ENCODE data around the gene RNF183. TPM values are rescaled to one million over a fixed set of nuclear protein-coding genes. Genes with fewer than 3 reads are reported as not detected.
"Not testable (repeated sequence)": the region's sequence is repeated elsewhere in the genome, so short reads cannot be mapped to it uniquely, and the experiment has no call there.

Gene RNF183
- total RNA-seq, 2 experiments from 2014 or later: 0.14 to 0.37 TPM

- Mint-ChIP-seq H3K36me3 (no peaks in the 10 kb centered on the region), H3K27me3 (peaks cover 2% of the 10 kb centered on the region), H3K4me1 (no peaks in the 10 kb centered on the region), H3K9me3 (no peaks in the 10 kb centered on the region), H3K27ac (no peak overlapping the region), H3K4me3 (no peak overlapping the region)
- DNase-seq: no peak
- no peak for ATAC-seq (ENCODE audit: low read depth)
- POLR2A ChIA-PET: interaction anchor here (1.0 kb wide), 1 partner anchor 100 kb away, joined by 3 read pairs; the partner anchor contains the start of genes C9orf43 and POLE3
Measured at GRCh38 chr9:113310538-113310937, 7.4 kb upstream of the RNF183 start.

GRCh38 chr9:113309204-113309813 lies 6.1 kb upstream of the RNF183 start:
- Mint-ChIP-seq H3K4me3 (no peak overlapping the region), H3K36me3 (no peaks in the 10 kb centered on the region), H3K9me3 (no peaks in the 10 kb centered on the region), H3K27ac (no peak overlapping the region), H3K4me1 (no peaks in the 10 kb centered on the region), H3K27me3 (peaks cover 2% of the 10 kb centered on the region)
- POLR2A ChIA-PET: no interaction called here
- ATAC-seq (ENCODE audit: low read depth): peak; percentile 50
- DNase-seq: no peak

GRCh38 chr9:113307396-113307975 lies 4.3 kb upstream of the RNF183 start:
- DNase-seq (no peak), ATAC-seq (ENCODE audit: low read depth) (no peak)
- POLR2A ChIA-PET: no interaction called here
- Mint-ChIP-seq H3K36me3 (no peaks in the 10 kb centered on the region), H3K4me3 (no peak overlapping the region), H3K4me1 (no peaks in the 10 kb centered on the region), H3K27ac (peak overlapping the region; percentile 54), H3K27me3 (peaks cover 4% of the 10 kb centered on the region), H3K9me3 (no peaks in the 10 kb centered on the region)

- DNase-seq: no peak
- H3K9me3 Mint-ChIP-seq: no peaks in the 10 kb centered on the region
- no peaks in the 10 kb centered on the region for H3K36me3 Mint-ChIP-seq
- POLR2A ChIA-PET: no interaction called here
- peaks cover 4% of the 10 kb centered on the region for H3K27me3 Mint-ChIP-seq
- H3K27ac Mint-ChIP-seq: peak overlapping the region; percentile 48
- no peak for ATAC-seq (ENCODE audit: low read depth)
- H3K4me1 Mint-ChIP-seq: no peaks in the 10 kb centered on the region
- H3K4me3 Mint-ChIP-seq: no peak overlapping the region
Measured at GRCh38 chr9:113306566-113306965, 3.4 kb upstream of the RNF183 start.

GRCh38 chr9:113301548-113301947 lies 1.6 kb downstream of the RNF183 start:
- no peak for ATAC-seq (ENCODE audit: low read depth)
- no peaks in the 10 kb centered on the region for H3K36me3 Mint-ChIP-seq

GRCh38 chr9:113299800-113300292 lies 3.3 kb downstream of the RNF183 start:
- POLR2A ChIA-PET: no interaction called here
- H3K9me3 Mint-ChIP-seq: no peaks in the 10 kb centered on the region
- H3K36me3 Mint-ChIP-seq: no peaks in the 10 kb centered on the region
- peaks cover 8% of the 10 kb centered on the region for H3K4me1 Mint-ChIP-seq
- no peak for ATAC-seq (ENCODE audit: low read depth)
- no peak for DNase-seq
- no peak overlapping the region for H3K4me3 Mint-ChIP-seq
- H3K27ac Mint-ChIP-seq: peak overlapping the region; percentile 48
- peaks cover 16% of the 10 kb centered on the region for H3K27me3 Mint-ChIP-seq

More at GRCh38 chr9:113301548-113301947, 1.6 kb downstream of the RNF183 start:
- H3K27me3 Mint-ChIP-seq: peaks cover 17% of the 10 kb centered on the region
- peaks cover 6% of the 10 kb centered on the region for H3K4me1 Mint-ChIP-seq
- no peak overlapping the region for H3K4me3 Mint-ChIP-seq
- POLR2A ChIA-PET: no interaction called here
- no peaks in the 10 kb centered on the region for H3K9me3 Mint-ChIP-seq
- no peak overlapping the region for H3K27ac Mint-ChIP-seq
- no peak for DNase-seq

GRCh38 chr9:113298924-113299770 lies 4.0 kb downstream of the RNF183 start:
- DNase-seq (no peak), ATAC-seq (ENCODE audit: low read depth) (no peak)
- Mint-ChIP-seq H3K27me3 (peaks cover 15% of the 10 kb centered on the region), H3K36me3 (no peaks in the 10 kb centered on the region), H3K4me1 (peaks cover 8% of the 10 kb centered on the region), H3K4me3 (no peak overlapping the region), H3K27ac (no peak overlapping the region), H3K9me3 (no peaks in the 10 kb centered on the region)
- POLR2A ChIA-PET: interaction anchor here (1.0 kb wide), 1 partner anchor 24 kb away, joined by 3 read pairs; the partner anchor contains the start of genes CDC26 and PRPF4

GRCh38 chr9:113298311-113298710 lies 4.9 kb downstream of the RNF183 start:
- Mint-ChIP-seq H3K4me1 (peaks cover 8% of the 10 kb centered on the region), H3K36me3 (no peaks in the 10 kb centered on the region), H3K27me3 (peaks cover 15% of the 10 kb centered on the region), H3K4me3 (no peak overlapping the region), H3K9me3 (no peaks in the 10 kb centered on the region), H3K27ac (no peak overlapping the region)
- POLR2A ChIA-PET: interaction anchor here (1.0 kb wide), 1 partner anchor 23 kb away, joined by 3 read pairs; the partner anchor contains the start of genes CDC26 and PRPF4
- DNase-seq (no peak), ATAC-seq (ENCODE audit: low read depth) (no peak)

- ATAC-seq (ENCODE audit: low read depth) (no peak), DNase-seq (no peak)
- Mint-ChIP-seq H3K4me3 (no peak overlapping the region), H3K4me1 (peaks cover 8% of the 10 kb centered on the region), H3K27ac (no peak overlapping the region), H3K36me3 (peaks cover 2% of the 10 kb centered on the region), H3K27me3 (peaks cover 13% of the 10 kb centered on the region), H3K9me3 (no peaks in the 10 kb centered on the region)
- POLR2A ChIA-PET: no interaction called here
Measured at GRCh38 chr9:113296796-113297558, 6.2 kb downstream of the RNF183 start.

- H3K4me3 Mint-ChIP-seq; H3K4me1 Mint-ChIP-seq; H3K27ac Mint-ChIP-seq; DNase-seq; POLR2A ChIA-PET; ATAC-seq (ENCODE audit: low read depth); H3K9me3 Mint-ChIP-seq; H3K36me3 Mint-ChIP-seq: not testable (repeated sequence)
- H3K27me3 Mint-ChIP-seq: peaks cover 13% of the 10 kb centered on the region
Measured at GRCh38 chr9:113296247-113296646, 6.9 kb downstream of the RNF183 start.

- no peak overlapping the region for H3K4me3 Mint-ChIP-seq
- H3K27ac Mint-ChIP-seq: no peak overlapping the region
- H3K4me1 Mint-ChIP-seq: peaks cover 3% of the 10 kb centered on the region
- DNase-seq (no peak), ATAC-seq (ENCODE audit: low read depth) (no peak)
- H3K27me3 Mint-ChIP-seq: no peaks in the 10 kb centered on the region
- H3K9me3 Mint-ChIP-seq: no peaks in the 10 kb centered on the region
- peaks cover 21% of the 10 kb centered on the region for H3K36me3 Mint-ChIP-seq
- POLR2A ChIA-PET: no interaction called here
Measured at GRCh38 chr9:113293285-113293878, 9.8 kb downstream of the RNF183 start.

GRCh38 chr9:113290052-113290607 lies 13.0 kb downstream of the RNF183 start:
- Mint-ChIP-seq H3K4me1 (peaks cover 3% of the 10 kb centered on the region), H3K27ac (no peak overlapping the region), H3K36me3 (peaks cover 25% of the 10 kb centered on the region), H3K9me3 (no peaks in the 10 kb centered on the region), H3K4me3 (no peak overlapping the region), H3K27me3 (no peaks in the 10 kb centered on the region)
- DNase-seq: no peak
- no peak for ATAC-seq (ENCODE audit: low read depth)
- POLR2A ChIA-PET: interaction anchor here (0.7 to 1.9 kb wide), 3 partner anchors 15 to 120 kb away, joined by 3 to 7 read pairs (median 3); partner anchors contain the start of genes C9orf43, CDC26, POLE3 and PRPF4
